ENCODE measurements around the gene PKD2L2.
"Not testable (repeated sequence)": the region's sequence is repeated elsewhere in the genome, so short reads cannot be mapped to it uniquely, and the experiment has no call there.

PKD2L2 gene

GRCh38 chr5:137888466-137888862 lies 793 bp upstream of the PKD2L2 start:
- no peak for DNase-seq (ENCODE audit: low read depth)

GRCh38 chr5:137890845-137891244 lies 1.6 kb downstream of the PKD2L2 start:
- DNase-seq (ENCODE audit: low read depth) = no peak

GRCh38 chr5:137891849-137892248 lies 2.6 kb downstream of the PKD2L2 start:
- no peak for DNase-seq (ENCODE audit: low read depth)

GRCh38 chr5:137894586-137894985 lies 5.3 kb downstream of the PKD2L2 start:
- DNase-seq (ENCODE audit: low read depth) = no peak

GRCh38 chr5:137896560-137896959 lies 7.3 kb downstream of the PKD2L2 start:
- no peak for DNase-seq (ENCODE audit: low read depth)

GRCh38 chr5:137899493-137899892 lies 10.2 kb downstream of the PKD2L2 start:
- no peak for DNase-seq (ENCODE audit: low read depth)

GRCh38 chr5:137901011-137901817 lies 12.0 kb downstream of the PKD2L2 start:
- DNase-seq (ENCODE audit: low read depth) = no peak

- no peak for DNase-seq (ENCODE audit: low read depth)
These were observed 13.3 kb downstream of the PKD2L2 start for GRCh38 chr5:137902408-137903133.

- DNase-seq (ENCODE audit: low read depth) = no peak
These were observed 25.5 kb downstream of the PKD2L2 start for GRCh38 chr5:137914758-137915157.

GRCh38 chr5:137916923-137917322 lies 27.7 kb downstream of the PKD2L2 start:
- no peak for DNase-seq (ENCODE audit: low read depth)

GRCh38 chr5:137921931-137922330 lies 32.7 kb downstream of the PKD2L2 start:
- DNase-seq (ENCODE audit: low read depth) = no peak

GRCh38 chr5:137923856-137924255 lies 34.6 kb downstream of the PKD2L2 start:
- DNase-seq (ENCODE audit: low read depth) = no peak

- DNase-seq (ENCODE audit: low read depth) = no peak
These were observed 43.5 kb downstream of the PKD2L2 start for GRCh38 chr5:137932800-137933199.

- no peak for DNase-seq (ENCODE audit: low read depth)
These were observed 44.2 kb downstream of the PKD2L2 start for GRCh38 chr5:137933491-137933911.

- no peak for DNase-seq (ENCODE audit: low read depth)
These were observed 45.9 kb downstream of the PKD2L2 start for GRCh38 chr5:137935190-137935589.

GRCh38 chr5:137935694-137936093 lies 46.4 kb downstream of the PKD2L2 start:
- no peak for DNase-seq (ENCODE audit: low read depth)

GRCh38 chr5:137937994-137938750 lies 48.9 kb downstream of the PKD2L2 start:
- DNase-seq (ENCODE audit: low read depth) = no peak

- DNase-seq (ENCODE audit: low read depth) = no peak
These were observed 49.5 kb downstream of the PKD2L2 start for GRCh38 chr5:137938751-137939143.

- DNase-seq (ENCODE audit: low read depth) = no peak
These were observed 50.1 kb downstream of the PKD2L2 start for GRCh38 chr5:137939331-137939730.

- DNase-seq (ENCODE audit: low read depth) = not testable (repeated sequence)
These were observed 55.0 kb downstream of the PKD2L2 start for GRCh38 chr5:137944280-137944679.

- no peak for DNase-seq (ENCODE audit: low read depth)
These were observed 56.6 kb downstream of the PKD2L2 start for GRCh38 chr5:137945825-137946224.

GRCh38 chr5:137954131-137954879 lies 65.0 kb downstream of the PKD2L2 start:
- DNase-seq (ENCODE audit: low read depth) = no peak

Measured in stimulated activated CD8-positive, alpha-beta memory T cell treated with anti-CD3 and anti-CD28 coated beads, Interleukin-7, amount 100 ng/mL, for 24 hours (primary cell).